Stimulated activated CD4-positive, alpha-beta T cell treated with anti-CD3 and anti-CD28 coated beads, Interleukin-1b, Interleukin-23, amount 100 ng/mL, for 48 hours (primary cell): ENCODE results near the gene SOX18.
"Not testable (repeated sequence)": the region's sequence is repeated elsewhere in the genome, so short reads cannot be mapped to it uniquely, and the experiment has no call there.

ENCODE experiments used
- DNase-seq: peaks from one replicate; pipeline ENCODE4 v3.0.0-alpha.2; 2020

Gene SOX18

GRCh38 chr20:64021124-64021975 lies 28.1 kb downstream of the SOX18 start:
- no peak for DNase-seq

GRCh38 chr20:64015635-64016034 lies 33.8 kb downstream of the SOX18 start:
- no peak for DNase-seq

GRCh38 chr20:64012385-64013154 lies 36.9 kb downstream of the SOX18 start:
- not testable (repeated sequence) for DNase-seq

- no peak for DNase-seq
Measured at GRCh38 chr20:64011366-64011779, 38.1 kb downstream of the SOX18 start.

- DNase-seq = no peak
Measured at GRCh38 chr20:64010711-64011237, 38.7 kb downstream of the SOX18 start.

GRCh38 chr20:64009811-64010387 lies 39.5 kb downstream of the SOX18 start:
- DNase-seq = no peak

GRCh38 chr20:64006902-64007301 lies 42.5 kb downstream of the SOX18 start:
- DNase-seq = no peak

- no peak for DNase-seq
Measured at GRCh38 chr20:64006490-64006889, 42.9 kb downstream of the SOX18 start.

- DNase-seq = no peak
Measured at GRCh38 chr20:64005394-64005793, 44.0 kb downstream of the SOX18 start.

- no peak for DNase-seq
Measured at GRCh38 chr20:64003960-64004725, 45.3 kb downstream of the SOX18 start.

- DNase-seq = no peak
Measured at GRCh38 chr20:64001607-64002011, 47.8 kb downstream of the SOX18 start.

- DNase-seq = no peak
Measured at GRCh38 chr20:64000906-64001305, 48.5 kb downstream of the SOX18 start.
